K562 (cell line): ENCODE measurements around the gene MYADM. TPM values are rescaled to one million over a fixed set of nuclear protein-coding genes. Genes with fewer than 3 reads are reported as not detected.

ENCODE experiments used
- MEF2D ChIP-seq: conservative IDR thresholded peaks from 2 replicates; pipeline ENCODE4 v1.6.1; 2016; ENCODE audit warnings: low read depth, missing genetic modification characterization, missing compliant biosample characterization
- PML ChIP-seq: IDR thresholded peaks from 2 replicates; pipeline ENCODE4 v1.6.1; 2012; ENCODE audit warnings: low read length, inconsistent platforms
- RAD51 ChIP-seq: fragments of 450-650 bp; IDR thresholded peaks from 2 replicates; pipeline ENCODE4 v1.7.1; 2016; ENCODE audit warnings: low read depth, mild to moderate bottlenecking, borderline replicate concordance
- RHOXF2B ChIP-seq: fragments of 250-450 bp; sonication (Bioruptor Pico); conservative IDR thresholded peaks from 2 replicates; pipeline ENCODE4 v1.5.1; 2021
- SAFB ChIP-seq: fragments of 200-400 bp; formaldehyde crosslinking; IDR thresholded peaks from 2 replicates; pipeline ENCODE4 v1.6.1; 2017; ENCODE audit warnings: low read depth, low read length, borderline replicate concordance
- SUPT5H ChIP-seq: fragments of 450-650 bp; IDR thresholded peaks from 2 replicates; pipeline ENCODE4 v1.6.1; 2016
- ZFP1 ChIP-seq: fragments of 450-650 bp; formaldehyde crosslinking; IDR thresholded peaks from 2 replicates; pipeline ENCODE4 v1.4.0; 2020; ENCODE audit warnings: mild to moderate bottlenecking, mixed read lengths
- ZNF311 ChIP-seq: fragments of 250-450 bp; sonication (Bioruptor Pico); IDR thresholded peaks from 2 replicates; pipeline ENCODE4 v1.4.0; 2020; ENCODE audit warnings: mild to moderate bottlenecking, moderate library complexity
- polyA plus RNA-seq, 8 experiments: library from polyadenylated mRNA; depleted of rRNA in 4 of 8; stranded (reverse) in 5 of 8; unstranded in 3 of 8; fragments of >200 nt; fragmentation: Nextera tagmentation in 2 of 8; fragmentation: Illumina TruSeq in 1 of 8; extraction: Ambion mirVana in 2 of 8; extraction: Trizol in 1 of 8; gene quantifications; 2 replicates each; pipeline versions ENCODE4 v1.2.1 to v1.2.3, GENCODE V29; 2011 to 2014; ENCODE audit warnings: inconsistent platforms in 1 of 8, missing spikeins in 1 of 8
- total RNA-seq, 7 experiments: library from RNA; depleted of rRNA in 6 of 7; stranded (reverse); fragments of >200 nt in 6 of 7; fragmentation: Illumina TruSeq in 2 of 7; extraction: Trizol in 2 of 7; gene quantifications; 2 replicates each; pipeline versions ENCODE4 v1.2.1 to v1.2.3, GENCODE V29; 2011 to 2021; ENCODE audit warnings: low replicate concordance in 1 of 7
- TF ChIP-seq, protein P1 (sequence below): fragments of 450-650 bp; formaldehyde crosslinking; IDR thresholded peaks from 2 replicates; pipeline ENCODE4 v1.4.0; 2020; ENCODE audit warnings: mild to moderate bottlenecking, mixed read lengths
- TF ChIP-seq, protein P2 (sequence below): sonication (generic); formaldehyde crosslinking; IDR thresholded peaks from 2 replicates; pipeline ENCODE4 v1.9.0; 2022; ENCODE audit warnings: mild to moderate bottlenecking, missing genetic modification reagents
- TF ChIP-seq, protein P3 (sequence below): sonication (generic); formaldehyde crosslinking; IDR thresholded peaks from 2 replicates; pipeline ENCODE4 v1.8.1; 2022; ENCODE audit warnings: missing genetic modification reagents

MYADM gene
- total and polyA plus RNA-seq, 9 of the 15 experiments (the other 6 are each of a cell fraction or from before 2014, with no cell fraction given), result 4.5 to 70.3 (median 14.4) TPM

DNA sequence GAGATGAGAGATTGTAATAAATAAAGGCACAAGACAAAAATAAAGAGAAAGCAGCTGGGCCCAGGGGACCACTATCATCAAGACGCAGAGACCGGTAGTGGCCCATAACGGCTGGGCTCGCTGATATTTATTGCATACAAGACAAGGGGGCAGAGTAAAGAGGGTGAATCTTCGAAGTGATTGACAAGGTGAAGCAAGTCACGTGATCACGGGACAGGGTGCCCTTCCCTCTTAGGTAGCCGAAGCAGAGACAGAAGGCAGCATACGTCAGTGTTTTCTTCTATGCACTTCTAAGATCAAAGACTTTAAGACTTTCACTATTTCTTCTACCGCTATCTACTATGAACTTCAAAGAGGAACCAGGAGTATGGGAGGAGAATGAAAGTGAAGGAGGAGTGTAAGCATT is 9.7 kb downstream of the MYADM start (continued):
- TF ChIP-seq MEF2D, result no peak
- no peak for TF ChIP-seq SAFB
- 0 out of 2 replicates have a peak, but pooled peaks have one; percentile 22 for TF ChIP-seq PML
- TF ChIP-seq, protein P1, sequence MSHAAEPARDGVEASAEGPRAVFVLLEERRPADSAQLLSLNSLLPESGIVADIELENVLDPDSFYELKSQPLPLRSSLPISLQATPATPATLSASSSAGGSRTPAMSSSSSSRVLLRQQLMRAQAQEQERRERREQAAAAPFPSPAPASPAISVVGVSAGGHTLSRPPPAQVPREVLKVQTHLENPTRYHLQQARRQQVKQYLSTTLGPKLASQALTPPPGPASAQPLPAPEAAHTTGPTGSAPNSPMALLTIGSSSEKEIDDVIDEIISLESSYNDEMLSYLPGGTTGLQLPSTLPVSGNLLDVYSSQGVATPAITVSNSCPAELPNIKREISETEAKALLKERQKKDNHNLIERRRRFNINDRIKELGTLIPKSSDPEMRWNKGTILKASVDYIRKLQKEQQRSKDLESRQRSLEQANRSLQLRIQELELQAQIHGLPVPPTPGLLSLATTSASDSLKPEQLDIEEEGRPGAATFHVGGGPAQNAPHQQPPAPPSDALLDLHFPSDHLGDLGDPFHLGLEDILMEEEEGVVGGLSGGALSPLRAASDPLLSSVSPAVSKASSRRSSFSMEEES (CRISPR knock-in tag), result peak; percentile 80
- TF ChIP-seq RAD51, result peak; percentile 90
- 0 out of 2 replicates have a peak, but pooled peaks have one; percentile 7 for TF ChIP-seq SUPT5H
- TF ChIP-seq, protein P2, sequence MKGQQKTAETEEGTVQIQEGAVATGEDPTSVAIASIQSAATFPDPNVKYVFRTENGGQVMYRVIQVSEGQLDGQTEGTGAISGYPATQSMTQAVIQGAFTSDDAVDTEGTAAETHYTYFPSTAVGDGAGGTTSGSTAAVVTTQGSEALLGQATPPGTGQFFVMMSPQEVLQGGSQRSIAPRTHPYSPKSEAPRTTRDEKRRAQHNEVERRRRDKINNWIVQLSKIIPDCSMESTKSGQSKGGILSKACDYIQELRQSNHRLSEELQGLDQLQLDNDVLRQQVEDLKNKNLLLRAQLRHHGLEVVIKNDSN, result peak; percentile 49
- no peak for TF ChIP-seq ZNF311 (CRISPR knock-in tag)
- no peak for TF ChIP-seq RHOXF2B (CRISPR knock-in tag)
- no peak for TF ChIP-seq ZFP1 (CRISPR knock-in tag)
- TF ChIP-seq, protein P3, sequence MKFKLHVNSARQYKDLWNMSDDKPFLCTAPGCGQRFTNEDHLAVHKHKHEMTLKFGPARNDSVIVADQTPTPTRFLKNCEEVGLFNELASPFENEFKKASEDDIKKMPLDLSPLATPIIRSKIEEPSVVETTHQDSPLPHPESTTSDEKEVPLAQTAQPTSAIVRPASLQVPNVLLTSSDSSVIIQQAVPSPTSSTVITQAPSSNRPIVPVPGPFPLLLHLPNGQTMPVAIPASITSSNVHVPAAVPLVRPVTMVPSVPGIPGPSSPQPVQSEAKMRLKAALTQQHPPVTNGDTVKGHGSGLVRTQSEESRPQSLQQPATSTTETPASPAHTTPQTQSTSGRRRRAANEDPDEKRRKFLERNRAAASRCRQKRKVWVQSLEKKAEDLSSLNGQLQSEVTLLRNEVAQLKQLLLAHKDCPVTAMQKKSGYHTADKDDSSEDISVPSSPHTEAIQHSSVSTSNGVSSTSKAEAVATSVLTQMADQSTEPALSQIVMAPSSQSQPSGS, result no peak
